ENCODE results near the gene ZSWIM4. TPM values are rescaled to one million over a fixed set of nuclear protein-coding genes. Genes with fewer than 3 reads are reported as not detected.
A peak's percentile ranks its signal among the peaks of the same experiment; 100 is the strongest.

Gene ZSWIM4
- total RNA-seq, 1 experiment from 2014 or later: 2.9 TPM

- Histone ChIP-seq H3K36me3 (peaks cover 74% of the 10 kb centered on the region), H3K9me3 (replicated peaks) (no peaks in the 10 kb centered on the region; the same call in 1 of the 2 replicates), H3K4me1 (replicated peaks) (peaks cover 76% of the 10 kb centered on the region), H3K4me3 (peak overlapping the region; percentile 92), H3K27me3 (replicated peaks) (no peaks in the 10 kb centered on the region), H3K27ac (peak overlapping the region; percentile 99)
- peak in 1 of 2 experiments; percentile 96 for DNase-seq (ENCODE audit: low read depth in 1 of 2, low spot score in 2 of 2)
Observed at GRCh38 chr19:13839938-13840304, 44.7 kb downstream of the ZSWIM4 start.

- Histone ChIP-seq H3K9me3 (replicated peaks) (no peaks in the 10 kb centered on the region; the same call in 1 of the 2 replicates), H3K4me1 (replicated peaks) (peaks cover 72% of the 10 kb centered on the region), H3K4me3 (peak overlapping the region; percentile 92), H3K36me3 (peaks cover 68% of the 10 kb centered on the region), H3K27me3 (replicated peaks) (no peaks in the 10 kb centered on the region), H3K27ac (peak overlapping the region; percentile 99)
- peak; percentile 94 to 95 for DNase-seq (ENCODE audit: low read depth in 1 of 2, low spot score in 2 of 2)
Observed at GRCh38 chr19:13840305-13841085, 45.3 kb downstream of the ZSWIM4 start.

- Histone ChIP-seq H3K4me1 (replicated peaks) (peaks cover 72% of the 10 kb centered on the region), H3K36me3 (peaks cover 60% of the 10 kb centered on the region), H3K9me3 (replicated peaks) (no peaks in the 10 kb centered on the region; the same call in 1 of the 2 replicates), H3K27me3 (replicated peaks) (no peaks in the 10 kb centered on the region), H3K4me3 (peak overlapping the region; percentile 92), H3K27ac (peak overlapping the region; percentile 99)
- peak; percentile 73 to 78 for DNase-seq (ENCODE audit: low read depth in 1 of 2, low spot score in 2 of 2)
Observed at GRCh38 chr19:13841086-13841961, 46.1 kb downstream of the ZSWIM4 start.

GRCh38 chr19:13841962-13842290, 46.7 kb downstream of the ZSWIM4 start:
- Histone ChIP-seq H3K9me3 (replicated peaks) (no peaks in the 10 kb centered on the region; the same call in 1 of the 2 replicates), H3K36me3 (peaks cover 54% of the 10 kb centered on the region), H3K4me3 (peak overlapping the region; percentile 92), H3K27me3 (replicated peaks) (no peaks in the 10 kb centered on the region), H3K4me1 (replicated peaks) (peaks cover 72% of the 10 kb centered on the region), H3K27ac (peak overlapping the region; percentile 99)
- no peak for DNase-seq (ENCODE audit: low read depth in 1 of 2, low spot score in 2 of 2)

GRCh38 chr19:13842291-13843103, 47.3 kb downstream of the ZSWIM4 start:
- Histone ChIP-seq H3K9me3 (replicated peaks) (no peaks in the 10 kb centered on the region; the same call in 1 of the 2 replicates), H3K36me3 (peaks cover 48% of the 10 kb centered on the region), H3K27me3 (replicated peaks) (no peaks in the 10 kb centered on the region), H3K4me3 (peak overlapping the region; percentile 92), H3K27ac (peak overlapping the region; percentile 99), H3K4me1 (replicated peaks) (peaks cover 72% of the 10 kb centered on the region)
- peak; percentile 81 to 84 for DNase-seq (ENCODE audit: low read depth in 1 of 2, low spot score in 2 of 2)

GRCh38 chr19:13843104-13843921, 48.1 kb downstream of the ZSWIM4 start:
- Histone ChIP-seq H3K27ac (peak overlapping the region; percentile 99), H3K27me3 (replicated peaks) (no peaks in the 10 kb centered on the region), H3K36me3 (peaks cover 41% of the 10 kb centered on the region), H3K9me3 (replicated peaks) (no peaks in the 10 kb centered on the region; the same call in 1 of the 2 replicates), H3K4me3 (peak overlapping the region; percentile 92), H3K4me1 (replicated peaks) (peaks cover 71% of the 10 kb centered on the region)
- peak; percentile 77 to 92 for DNase-seq (ENCODE audit: low read depth in 1 of 2, low spot score in 2 of 2)

GRCh38 chr19:13844130-13844631, 48.9 kb downstream of the ZSWIM4 start:
- Histone ChIP-seq H3K9me3 (replicated peaks) (no peaks in the 10 kb centered on the region; the same call in 1 of the 2 replicates), H3K4me1 (replicated peaks) (peaks cover 62% of the 10 kb centered on the region), H3K36me3 (peaks cover 33% of the 10 kb centered on the region), H3K27me3 (replicated peaks) (no peaks in the 10 kb centered on the region), H3K27ac (peak overlapping the region; percentile 99), H3K4me3 (no peak overlapping the region)
- no peak for DNase-seq (ENCODE audit: low read depth in 1 of 2, low spot score in 2 of 2)

- H3K9me3 ChIP-seq (replicated peaks): no peaks in the 10 kb centered on the region
- H3K27me3 ChIP-seq (replicated peaks): no peaks in the 10 kb centered on the region
- peak overlapping the region; percentile 100 for H3K27ac ChIP-seq
- peak overlapping the region; percentile 37 for H3K4me3 ChIP-seq
- H3K4me1 ChIP-seq (replicated peaks): peaks cover 61% of the 10 kb centered on the region
- peaks cover 7% of the 10 kb centered on the region for H3K36me3 ChIP-seq
- DNase-seq (ENCODE audit: low read depth in 1 of 2, low spot score in 2 of 2): peak; percentile 99
Observed at GRCh38 chr19:13846557-13847406, 51.5 kb downstream of the ZSWIM4 start.

GRCh38 chr19:13847407-13848339, 52.4 kb downstream of the ZSWIM4 start:
- peak overlapping the region; percentile 37 for H3K4me3 ChIP-seq
- H3K9me3 ChIP-seq (replicated peaks): no peaks in the 10 kb centered on the region
- H3K4me1 ChIP-seq (replicated peaks): peaks cover 70% of the 10 kb centered on the region
- H3K36me3 ChIP-seq: no peaks in the 10 kb centered on the region
- DNase-seq (ENCODE audit: low read depth in 1 of 2, low spot score in 2 of 2): peak; percentile 98
- peak overlapping the region; percentile 100 for H3K27ac ChIP-seq
- H3K27me3 ChIP-seq (replicated peaks): no peaks in the 10 kb centered on the region

GRCh38 chr19:13848340-13848677, 53.1 kb downstream of the ZSWIM4 start:
- peaks cover 70% of the 10 kb centered on the region for H3K4me1 ChIP-seq (replicated peaks)
- H3K4me3 ChIP-seq: no peak overlapping the region
- H3K27me3 ChIP-seq (replicated peaks): no peaks in the 10 kb centered on the region

More at GRCh38 chr19:13848340-13848677, 53.1 kb downstream of the ZSWIM4 start:
- no peaks in the 10 kb centered on the region for H3K36me3 ChIP-seq
- peak overlapping the region; percentile 100 for H3K27ac ChIP-seq
- no peaks in the 10 kb centered on the region for H3K9me3 ChIP-seq (replicated peaks)
- no peak for DNase-seq (ENCODE audit: low read depth in 1 of 2, low spot score in 2 of 2)

Data from SJSA1 (cell line).